ENCODE measurements around the gene ACSF2.
"Not testable (repeated sequence)": the region's sequence is repeated elsewhere in the genome, so short reads cannot be mapped to it uniquely, and the experiment has no call there.

ACSF2 gene

DNA sequence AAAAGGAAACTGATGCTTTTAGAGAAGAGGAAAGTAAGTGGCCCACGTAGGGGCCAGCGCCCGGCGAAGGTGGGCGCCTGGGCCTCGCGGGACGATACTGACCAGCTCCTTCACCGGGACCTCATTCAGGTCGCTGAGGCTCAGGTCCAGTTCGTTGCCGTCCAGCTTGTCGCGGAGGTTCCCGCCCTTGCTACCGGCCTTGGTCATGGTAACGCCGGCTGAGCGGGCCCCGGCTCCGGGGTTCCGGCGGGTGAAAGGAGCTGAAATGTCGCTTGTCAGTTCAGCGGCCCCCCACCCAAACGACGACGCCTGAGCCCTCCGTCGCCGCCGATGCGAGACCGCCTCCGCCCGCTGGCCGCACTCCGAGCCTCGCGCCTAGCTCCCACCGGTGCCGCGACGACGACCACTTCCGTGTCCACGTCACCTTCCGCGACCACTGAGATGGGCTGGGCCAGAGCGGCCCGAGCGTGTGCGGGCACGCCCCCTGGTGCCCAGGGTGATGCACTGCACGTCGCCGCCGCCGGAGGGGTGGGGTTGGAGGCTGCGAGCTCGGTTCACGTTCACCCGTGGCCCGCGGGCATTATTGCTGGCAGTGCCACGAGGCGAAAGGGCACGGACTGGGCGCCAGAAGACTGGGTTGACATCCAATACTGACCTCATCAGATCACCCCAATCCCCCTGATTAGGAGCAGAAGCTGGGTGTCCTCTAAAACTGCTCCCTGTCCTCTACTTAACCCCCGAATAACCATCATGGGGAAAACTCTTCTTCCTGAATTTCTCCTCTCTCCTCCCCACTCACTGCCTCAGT lies 28.7 kb upstream of the ACSF2 start, which contains the start of gene LRRC59:
TSS of gene LRRC59 (minus strand) at position 413 of the 808 bp plus-strand sequence. CDS start at position 207, 206 bp downstream.
- peaks cover 29 to 45% of the 10 kb centered on the region in 2 donors for H3K4me1 Mint-ChIP-seq
- peak within 1 kb of the TSS; percentile 94 to 96 for H3K4me3 Mint-ChIP-seq
- H3K9me3 Mint-ChIP-seq: no peaks in the 10 kb centered on the region
- no peaks in the 10 kb centered on the region for H3K27me3 Mint-ChIP-seq
- peak within 1 kb of the TSS; percentile 93 for H3K27ac Mint-ChIP-seq
- DNase-seq: peak; percentile 90
- peaks cover 23 to 34% of the 10 kb centered on the region in 2 donors for H3K36me3 Mint-ChIP-seq
- ATAC-seq (replicated peaks): peak; percentile 99

DNA sequence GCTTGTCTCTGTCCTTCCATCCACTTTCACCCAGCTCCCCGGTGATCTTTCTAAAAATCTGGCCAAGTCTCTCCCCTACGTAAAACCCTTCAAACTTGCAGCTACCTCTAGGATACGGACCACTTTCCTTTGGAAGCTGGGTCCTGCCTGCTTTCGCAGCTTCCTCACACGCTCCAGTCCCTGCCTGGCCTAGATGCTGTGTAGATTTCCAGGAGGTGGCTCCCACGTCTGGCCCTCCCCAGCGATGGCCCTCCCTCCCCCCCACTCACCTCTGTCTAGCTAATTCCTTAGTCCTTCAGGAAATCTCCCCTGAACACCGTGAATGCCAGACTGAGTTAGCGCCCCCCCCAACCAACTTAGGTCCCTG lies 28.1 kb upstream of the ACSF2 start:
- Mint-ChIP-seq H3K9me3 (no peaks in the 10 kb centered on the region), H3K4me1 (peaks cover 28 to 39% of the 10 kb centered on the region in 2 donors), H3K27ac (peak overlapping the region; percentile 93), H3K4me3 (peak overlapping the region; percentile 94 to 96), H3K27me3 (no peaks in the 10 kb centered on the region), H3K36me3 (peaks cover 18 to 28% of the 10 kb centered on the region in 2 donors)
- ATAC-seq (replicated peaks) (no peak), DNase-seq (no peak)

DNA sequence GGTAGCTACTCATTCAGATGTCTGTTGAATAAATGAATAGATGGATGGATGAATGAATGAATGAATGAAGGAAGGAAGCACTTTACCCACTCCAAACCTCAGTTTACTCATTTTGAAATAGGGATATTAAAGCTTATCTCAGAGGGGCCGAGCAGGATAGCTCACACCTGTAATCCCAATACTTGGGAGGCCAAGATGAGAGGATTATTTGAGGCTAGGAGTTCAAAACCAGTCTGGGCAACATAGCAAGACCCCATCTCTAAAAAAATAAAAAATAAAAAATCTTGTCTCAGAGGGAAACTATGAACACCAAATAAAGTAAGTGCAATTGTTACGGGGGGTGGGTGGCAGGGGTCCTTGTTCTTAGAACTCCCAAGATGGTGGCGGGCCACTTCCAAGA lies 27.3 kb upstream of the ACSF2 start:
- not testable (repeated sequence) for DNase-seq; H3K27ac Mint-ChIP-seq; ATAC-seq (replicated peaks); H3K27me3 Mint-ChIP-seq; H3K4me3 Mint-ChIP-seq; H3K9me3 Mint-ChIP-seq
- Mint-ChIP-seq H3K36me3 (peaks cover 11 to 20% of the 10 kb centered on the region in 2 donors), H3K4me1 (peaks cover 22 to 31% of the 10 kb centered on the region in 2 donors)

DNA sequence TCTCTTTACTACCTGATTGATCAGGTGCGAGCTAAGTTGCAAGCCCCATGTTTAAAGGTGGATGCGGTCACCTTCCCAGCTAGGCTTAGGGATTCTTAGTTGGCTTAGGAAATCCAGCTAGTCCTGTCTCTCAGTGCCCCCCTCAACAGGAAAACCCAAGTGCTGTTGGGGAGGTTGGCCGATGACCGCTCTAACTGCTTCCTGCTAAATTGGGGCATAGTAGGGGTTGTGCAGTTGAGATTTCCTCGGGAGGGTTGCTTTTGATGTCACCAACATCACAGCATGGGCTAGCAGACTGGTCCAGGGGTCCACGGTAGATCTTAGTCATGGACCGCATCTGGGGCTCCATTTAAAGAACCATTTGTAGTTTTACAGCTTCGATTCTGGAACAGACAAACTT lies 26.4 kb upstream of the ACSF2 start:
- DNase-seq; H3K27me3 Mint-ChIP-seq; H3K27ac Mint-ChIP-seq; ATAC-seq (replicated peaks); H3K4me3 Mint-ChIP-seq; H3K9me3 Mint-ChIP-seq: not testable (repeated sequence)
- Mint-ChIP-seq H3K4me1 (peaks cover 17 to 24% of the 10 kb centered on the region in 2 donors), H3K36me3 (peaks cover 7 to 12% of the 10 kb centered on the region in 2 donors)

DNA sequence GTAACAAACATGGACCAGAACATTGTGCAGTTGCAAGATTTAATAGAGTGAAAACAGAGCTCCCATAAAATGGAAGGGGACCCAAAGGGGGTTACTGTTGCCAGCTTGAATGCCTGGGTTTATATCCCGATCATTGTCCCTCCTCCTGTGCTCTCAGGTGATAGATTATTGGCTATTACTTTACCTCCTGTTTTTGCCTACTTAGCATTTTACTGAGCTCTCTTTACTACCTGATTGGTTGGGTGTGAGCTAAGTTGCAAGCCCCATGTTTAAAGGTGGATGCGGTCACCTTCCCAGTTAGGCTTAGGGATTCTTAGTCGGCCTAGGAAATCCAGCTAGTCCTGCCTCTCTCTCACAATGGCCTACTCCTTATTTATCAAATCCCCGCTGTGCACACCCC lies 20.7 kb upstream of the ACSF2 start:
- H3K9me3 Mint-ChIP-seq; H3K4me3 Mint-ChIP-seq; ATAC-seq (replicated peaks); H3K4me1 Mint-ChIP-seq; H3K36me3 Mint-ChIP-seq; H3K27ac Mint-ChIP-seq; DNase-seq: not testable (repeated sequence)
- H3K27me3 Mint-ChIP-seq: peaks cover 19 to 30% of the 10 kb centered on the region in 2 donors

DNA sequence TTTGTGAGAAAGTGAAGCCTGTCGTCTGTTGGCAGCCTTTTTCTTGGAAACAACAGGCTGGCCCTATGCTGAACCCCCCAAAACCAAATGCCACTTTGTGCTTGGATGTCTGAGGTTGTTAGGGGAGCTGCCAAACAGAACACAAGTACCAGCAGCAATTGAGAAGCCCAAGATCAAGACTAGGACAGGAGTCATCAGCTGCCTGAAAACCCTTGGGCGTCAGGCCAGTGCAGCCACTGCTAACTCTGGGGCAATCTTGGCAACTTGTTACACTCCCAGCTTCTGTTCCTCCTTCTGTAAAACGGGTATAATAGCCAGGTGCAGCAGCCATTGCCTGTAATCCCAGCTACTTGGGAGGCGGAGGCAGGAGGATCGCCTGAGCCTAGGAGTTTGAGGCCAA lies 19.4 kb upstream of the ACSF2 start:
- no peak overlapping the region for H3K4me3 Mint-ChIP-seq
- peaks cover 19 to 33% of the 10 kb centered on the region in 2 donors for H3K27me3 Mint-ChIP-seq
- ATAC-seq (replicated peaks): no peak
- no peaks in the 10 kb centered on the region for H3K36me3 Mint-ChIP-seq
- H3K4me1 Mint-ChIP-seq: no peaks in the 10 kb centered on the region
- no peak overlapping the region for H3K27ac Mint-ChIP-seq
- DNase-seq: no peak
- H3K9me3 Mint-ChIP-seq: no peaks in the 10 kb centered on the region

DNA sequence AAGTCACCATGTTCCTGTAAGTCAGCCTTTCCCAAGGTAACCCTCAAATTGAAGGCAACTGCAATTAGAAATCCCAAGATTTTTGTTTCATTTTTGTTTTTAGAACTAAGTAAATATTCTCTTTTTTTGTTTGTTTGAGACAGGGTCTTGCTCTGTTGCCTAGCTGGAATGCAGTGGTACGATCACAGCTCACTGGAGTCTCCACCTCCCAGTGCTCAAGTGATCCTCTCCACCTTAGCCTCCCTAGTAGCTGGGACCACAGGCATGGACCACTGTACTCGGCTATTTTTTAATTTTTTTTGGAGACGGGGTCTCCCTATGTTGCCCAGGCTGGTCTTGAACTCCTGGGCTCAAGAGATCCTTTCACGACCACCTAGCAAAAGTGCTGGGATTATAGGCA lies 18.1 kb upstream of the ACSF2 start:
- H3K27ac Mint-ChIP-seq: no peak overlapping the region
- no peak overlapping the region for H3K4me3 Mint-ChIP-seq
- no peak for ATAC-seq (replicated peaks)
- H3K9me3 Mint-ChIP-seq: peaks cover 0 to 4% of the 10 kb centered on the region in 2 donors
- peaks cover 23 to 39% of the 10 kb centered on the region in 2 donors for H3K27me3 Mint-ChIP-seq
- H3K36me3 Mint-ChIP-seq: no peaks in the 10 kb centered on the region
- DNase-seq: no peak
- no peaks in the 10 kb centered on the region for H3K4me1 Mint-ChIP-seq

DNA sequence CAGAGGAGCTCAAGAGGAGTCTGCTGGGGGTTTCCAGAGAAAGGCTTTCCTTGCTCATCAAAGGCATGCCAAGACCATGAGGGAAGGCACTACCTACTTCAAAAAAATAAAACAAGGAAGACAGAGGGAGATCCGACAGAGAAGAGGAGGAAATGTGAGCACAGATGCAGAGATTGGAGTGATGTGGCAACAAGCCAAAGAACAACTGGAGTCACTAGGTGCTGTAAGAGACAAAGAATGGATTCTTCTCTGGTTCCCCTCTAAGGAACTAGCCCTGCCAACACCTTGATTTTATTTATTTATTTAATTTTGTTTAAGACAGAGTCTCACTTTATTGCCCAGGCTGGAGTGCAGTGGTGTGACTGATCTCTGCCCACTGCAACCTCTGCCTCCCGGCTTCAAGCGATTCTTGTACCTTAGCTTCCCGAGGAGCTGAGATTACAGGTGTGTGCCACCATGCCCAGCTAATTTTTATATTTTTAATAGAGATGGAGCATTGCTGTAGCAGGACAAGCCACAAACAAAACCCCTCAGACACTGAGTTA lies 13.8 kb upstream of the ACSF2 start:
- H3K9me3 Mint-ChIP-seq: peaks cover 0 to 4% of the 10 kb centered on the region in 2 donors
- DNase-seq (no peak), ATAC-seq (replicated peaks) (no peak)
- no peak overlapping the region for H3K4me3 Mint-ChIP-seq
- no peaks in the 10 kb centered on the region for H3K36me3 Mint-ChIP-seq
- H3K27ac Mint-ChIP-seq: no peak overlapping the region
- peaks cover 7 to 13% of the 10 kb centered on the region in 2 donors for H3K27me3 Mint-ChIP-seq
- H3K4me1 Mint-ChIP-seq: no peaks in the 10 kb centered on the region

DNA sequence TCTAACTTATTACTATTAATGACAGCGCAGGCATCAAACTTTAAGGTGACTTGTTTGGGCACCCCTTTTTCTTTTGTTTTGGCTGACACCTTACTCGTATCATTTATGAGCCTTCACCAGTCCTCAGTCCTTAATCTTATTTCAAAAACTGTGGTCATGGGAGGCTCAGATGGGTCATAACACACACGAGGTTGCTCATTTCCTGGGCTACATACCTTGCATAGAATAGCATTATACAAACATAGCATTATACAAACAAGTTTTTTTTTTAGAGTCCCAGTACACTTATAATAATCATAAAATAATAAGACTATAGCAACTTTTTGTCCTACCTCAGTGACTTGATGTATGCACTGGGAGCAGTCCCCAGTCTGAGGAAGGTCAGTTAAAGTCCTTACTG lies 11.2 kb upstream of the ACSF2 start:
- Mint-ChIP-seq H3K27ac (no peak overlapping the region), H3K4me1 (peaks cover 0 to 2% of the 10 kb centered on the region in 2 donors), H3K36me3 (peaks cover 4 to 5% of the 10 kb centered on the region in 2 donors), H3K27me3 (peaks cover 7 to 18% of the 10 kb centered on the region in 2 donors), H3K9me3 (peaks cover 10 to 11% of the 10 kb centered on the region in 2 donors), H3K4me3 (no peak overlapping the region)
- ATAC-seq (replicated peaks): no peak
- no peak for DNase-seq

DNA sequence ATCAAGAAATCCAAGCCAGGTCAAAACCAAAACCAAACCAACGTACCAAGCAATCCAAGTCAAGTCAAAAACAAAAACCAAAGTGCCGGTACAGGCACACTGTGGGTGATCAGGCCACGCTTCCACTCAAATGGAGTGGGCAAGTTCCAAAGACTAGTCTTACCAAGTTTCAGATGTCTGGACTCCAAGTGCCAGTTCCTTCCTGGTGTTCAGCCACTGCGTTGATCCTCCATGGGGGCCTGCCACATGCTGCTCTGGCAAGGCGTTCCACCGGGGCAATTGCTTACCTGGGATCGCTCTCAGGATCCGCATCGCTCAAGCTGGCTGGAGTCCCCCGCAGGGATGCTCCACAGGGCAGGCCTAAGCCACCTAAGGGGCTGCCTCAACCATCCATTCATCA lies 6.4 kb upstream of the ACSF2 start:
- not testable (repeated sequence) for H3K27ac Mint-ChIP-seq; H3K36me3 Mint-ChIP-seq; ATAC-seq (replicated peaks); H3K27me3 Mint-ChIP-seq; DNase-seq; H3K4me3 Mint-ChIP-seq; H3K9me3 Mint-ChIP-seq
- H3K4me1 Mint-ChIP-seq: peaks cover 13 to 23% of the 10 kb centered on the region in 2 donors

DNA sequence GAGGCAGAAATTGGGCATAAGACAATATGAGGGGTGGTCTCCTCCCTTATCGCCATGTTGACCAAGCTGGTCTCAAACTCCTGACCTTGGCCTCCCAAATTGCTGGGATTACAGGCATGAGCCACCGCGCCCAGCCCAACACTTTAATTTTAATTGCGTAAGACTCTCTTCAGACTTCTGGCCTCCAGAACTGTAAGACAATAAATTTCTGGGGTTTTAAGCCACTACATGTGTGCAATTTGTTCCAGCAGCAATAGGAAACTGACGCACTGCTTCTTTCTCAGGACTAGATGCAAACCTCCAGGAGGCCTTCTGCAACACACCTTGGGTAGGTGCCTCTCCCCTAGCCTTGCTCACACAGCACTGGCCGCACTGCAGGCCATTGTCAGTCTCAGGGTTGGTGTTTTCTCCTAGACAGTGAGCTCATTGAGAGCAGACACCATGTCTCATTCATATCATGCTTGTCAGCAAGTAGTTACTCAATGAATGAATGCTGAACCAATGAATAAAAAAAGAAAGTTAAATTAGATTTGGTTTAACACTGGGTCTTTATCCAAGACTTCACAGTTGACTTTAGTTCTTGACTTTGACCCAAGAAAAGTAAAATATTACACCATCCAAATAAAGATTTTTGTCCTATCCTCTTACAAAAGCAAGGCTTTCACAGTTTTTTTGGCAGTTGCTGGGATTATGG lies 5.5 kb upstream of the ACSF2 start:
- peaks cover 4 to 5% of the 10 kb centered on the region in 2 donors for H3K36me3 Mint-ChIP-seq
- no peak overlapping the region for H3K4me3 Mint-ChIP-seq
- ATAC-seq (replicated peaks) (no peak), DNase-seq (no peak)
- peaks cover 7 to 10% of the 10 kb centered on the region in 2 donors for H3K9me3 Mint-ChIP-seq
- H3K27ac Mint-ChIP-seq: no peak overlapping the region
- peaks cover 3 to 5% of the 10 kb centered on the region in 2 donors for H3K27me3 Mint-ChIP-seq
- peaks cover 18 to 26% of the 10 kb centered on the region in 2 donors for H3K4me1 Mint-ChIP-seq

DNA sequence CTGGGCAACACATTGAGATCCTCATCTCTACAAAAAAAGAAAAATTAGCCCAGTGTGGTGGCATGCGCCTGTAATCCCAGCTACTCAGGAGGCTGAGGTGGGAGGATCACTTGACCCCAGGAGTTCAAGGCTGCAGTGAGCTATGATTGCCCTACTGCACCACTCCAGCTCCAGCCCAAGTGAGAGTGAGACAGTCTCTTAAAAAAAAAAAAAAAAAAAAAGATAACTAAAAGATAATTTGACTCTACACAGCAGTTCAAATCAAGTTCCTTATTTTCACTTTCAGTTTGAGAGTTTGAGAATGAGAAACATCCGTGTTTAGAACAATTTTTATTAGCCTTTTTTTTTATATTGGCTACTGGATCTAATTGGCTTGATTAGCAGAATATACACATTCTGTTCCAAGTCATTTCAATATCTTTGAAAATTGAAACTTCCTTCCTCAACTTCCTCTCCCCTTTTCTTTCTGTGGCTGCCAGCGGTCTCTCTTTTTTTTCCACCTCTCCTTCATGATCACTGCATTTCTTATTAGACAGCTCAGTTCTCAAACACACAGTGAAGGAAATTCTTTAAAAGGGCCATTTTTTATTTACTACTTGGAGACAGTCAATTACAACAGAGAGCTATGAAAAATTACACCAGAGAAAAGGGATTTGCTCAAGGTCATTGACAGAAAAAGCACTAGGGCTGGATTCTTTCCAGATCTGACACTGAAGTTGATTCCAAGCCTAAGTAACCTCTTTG lies 4.5 kb upstream of the ACSF2 start:
- H3K9me3 Mint-ChIP-seq: peaks cover 7 to 10% of the 10 kb centered on the region in 2 donors
- H3K27me3 Mint-ChIP-seq: peaks cover 0 to 5% of the 10 kb centered on the region in 2 donors
- DNase-seq: no peak
- H3K36me3 Mint-ChIP-seq: peaks cover 4 to 5% of the 10 kb centered on the region in 2 donors
- peak overlapping the region; percentile 54 to 67 for H3K4me3 Mint-ChIP-seq
- peak; percentile 63 to 65 for ATAC-seq (replicated peaks)
- peak overlapping the region; percentile 77 for H3K27ac Mint-ChIP-seq
- H3K4me1 Mint-ChIP-seq: peaks cover 19 to 30% of the 10 kb centered on the region in 2 donors

DNA sequence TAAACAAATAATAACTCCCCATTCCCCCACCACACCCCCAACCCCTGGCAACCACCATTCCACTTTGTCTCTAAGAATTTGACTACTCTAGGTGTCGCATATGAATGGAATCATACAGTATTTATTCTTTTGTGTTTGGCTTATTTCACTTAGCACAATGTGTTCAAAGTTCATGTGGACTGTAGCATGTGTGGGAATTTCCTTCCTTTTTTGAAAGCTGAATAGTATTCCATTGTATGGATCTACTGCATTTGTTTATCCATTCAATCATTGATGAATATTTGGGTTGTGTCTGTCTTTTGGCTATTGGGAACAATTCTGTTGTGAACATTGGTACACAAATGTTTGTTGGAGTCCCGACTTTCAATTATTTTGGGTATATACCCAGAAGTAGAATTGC lies 3.3 kb upstream of the ACSF2 start:
- Mint-ChIP-seq H3K27ac (no peak overlapping the region), H3K4me1 (peaks cover 28 to 41% of the 10 kb centered on the region in 2 donors), H3K9me3 (peaks cover 7 to 10% of the 10 kb centered on the region in 2 donors), H3K36me3 (peaks cover 4 to 5% of the 10 kb centered on the region in 2 donors), H3K4me3 (no peak overlapping the region), H3K27me3 (peaks cover 0 to 5% of the 10 kb centered on the region in 2 donors)
- no peak for DNase-seq
- ATAC-seq (replicated peaks): no peak

All from stimulated activated naive B cell treated with anti-CD40 and anti-IgM and Interleukin-4, amounts not matched to agents 10 μg/mL and 1 μg/mL and 100 μg/mL, for 72 hours (primary cell).